GM12892 (cell line): ENCODE measurements around the gene MRPL45.

ENCODE experiments used
- POLR2A ChIP-seq: IDR thresholded peaks from 2 replicates; pipeline ENCODE4 v1.6.1; 2011; ENCODE audit warnings: low read depth, low read length, control low read depth
- POLR2AphosphoS5 ChIP-seq: IDR thresholded peaks from 2 replicates; pipeline ENCODE4 v1.6.1; 2011; ENCODE audit warnings: low read depth, low read length, control low read depth
- TAF1 ChIP-seq: IDR thresholded peaks from 2 replicates; pipeline ENCODE4 v1.6.1; 2011; ENCODE audit warnings: low read depth, mild to moderate bottlenecking, control low read depth, low read length, borderline replicate concordance

- no peak for TF ChIP-seq TAF1
- no peak for TF ChIP-seq POLR2A
- TF ChIP-seq POLR2AphosphoS5 = no peak
These were observed 67.8 kb downstream of the MRPL45 start for GRCh38 chr17:38364741-38365140.
